Esophagus squamous epithelium (tissue), 4 donors: Measurements from ENCODE around the gene SBNO2.

Source experiments
- POLR2A ChIP-seq, 4 donors: fragments of 450-650 bp; IDR thresholded peaks; one replicate each; pipeline ENCODE4 v1.6.1; 2017; ENCODE audit warnings: antibody characterized with exemption in 4 of 4, mild to moderate bottlenecking in 4 of 4, moderate library complexity in 3 of 4
- TF ChIP-seq, protein P1 (sequence below), 6 experiments: fragments of 450-650 bp in 4 of 6; fragments of 200-600 bp in 2 of 6; sonication (generic) in 2 of 6; IDR thresholded peaks; one replicate each; pipeline ENCODE4 v1.5.1; 2016 to 2019; ENCODE audit warnings: antibody characterized with exemption in 6 of 6, mild to moderate bottlenecking in 4 of 6, moderate library complexity in 4 of 6

DNA sequence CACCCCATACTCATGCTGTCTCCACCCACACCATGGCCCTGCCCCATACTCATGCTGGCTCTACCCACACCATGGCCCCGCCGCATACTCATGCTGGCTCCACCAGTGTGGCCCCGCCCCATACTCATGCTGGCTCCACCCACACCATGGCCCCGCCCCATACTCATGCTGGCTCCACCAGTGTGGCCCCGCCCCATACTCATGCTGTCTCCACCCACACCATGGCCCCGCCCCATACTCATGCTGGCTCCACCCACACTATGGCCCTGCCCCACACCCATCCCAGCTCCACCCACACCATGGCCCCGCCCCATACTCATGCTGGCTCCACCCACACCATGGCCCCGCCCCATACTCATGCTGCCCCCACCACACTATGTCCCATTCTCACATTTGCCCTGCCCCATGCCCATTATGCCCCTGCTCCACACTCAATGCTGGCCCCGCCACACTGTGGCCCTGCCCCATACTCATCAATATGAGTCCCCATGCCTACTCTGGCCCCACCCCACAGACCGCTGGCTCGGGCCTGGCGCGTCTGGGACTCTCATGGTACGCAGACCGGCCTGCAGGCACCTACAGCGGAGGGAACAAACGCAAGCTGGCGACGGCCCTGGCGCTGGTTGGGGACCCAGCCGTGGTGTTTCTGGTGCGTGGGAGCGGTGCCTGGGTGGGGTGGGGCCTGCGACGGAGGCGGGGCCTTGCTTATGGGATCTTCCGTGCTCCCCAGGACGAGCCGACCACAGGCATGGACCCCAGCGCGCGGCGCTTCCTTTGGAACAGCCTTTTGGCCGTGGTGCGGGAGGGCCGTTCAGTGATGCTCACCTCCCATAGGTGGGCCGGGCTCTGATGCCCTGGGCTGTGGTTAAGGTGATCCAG is 110.8 kb downstream of the SBNO2 start:
- TF ChIP-seq, protein P1, sequence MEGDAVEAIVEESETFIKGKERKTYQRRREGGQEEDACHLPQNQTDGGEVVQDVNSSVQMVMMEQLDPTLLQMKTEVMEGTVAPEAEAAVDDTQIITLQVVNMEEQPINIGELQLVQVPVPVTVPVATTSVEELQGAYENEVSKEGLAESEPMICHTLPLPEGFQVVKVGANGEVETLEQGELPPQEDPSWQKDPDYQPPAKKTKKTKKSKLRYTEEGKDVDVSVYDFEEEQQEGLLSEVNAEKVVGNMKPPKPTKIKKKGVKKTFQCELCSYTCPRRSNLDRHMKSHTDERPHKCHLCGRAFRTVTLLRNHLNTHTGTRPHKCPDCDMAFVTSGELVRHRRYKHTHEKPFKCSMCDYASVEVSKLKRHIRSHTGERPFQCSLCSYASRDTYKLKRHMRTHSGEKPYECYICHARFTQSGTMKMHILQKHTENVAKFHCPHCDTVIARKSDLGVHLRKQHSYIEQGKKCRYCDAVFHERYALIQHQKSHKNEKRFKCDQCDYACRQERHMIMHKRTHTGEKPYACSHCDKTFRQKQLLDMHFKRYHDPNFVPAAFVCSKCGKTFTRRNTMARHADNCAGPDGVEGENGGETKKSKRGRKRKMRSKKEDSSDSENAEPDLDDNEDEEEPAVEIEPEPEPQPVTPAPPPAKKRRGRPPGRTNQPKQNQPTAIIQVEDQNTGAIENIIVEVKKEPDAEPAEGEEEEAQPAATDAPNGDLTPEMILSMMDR (IDR thresholded peaks at IDR 0.05): no peak
- TF ChIP-seq POLR2A (IDR thresholded peaks at IDR 0.05): no peak
